HCT116 (cell line): ENCODE results near the gene METTL24. TPM values are rescaled to one million over a fixed set of nuclear protein-coding genes. Genes with fewer than 3 reads are reported as not detected.

Experiments
- ATAC-seq: fragments of 200-7000 bp; cut with Tn5 transposase; 2 replicates; pipeline ENCODE4 v1.9.1; 2020; ENCODE audit warnings: mild to moderate bottlenecking, moderate library complexity
- BruUV-seq: library from RNA; stranded (reverse); fragments of 400-500 nt; replicated peaks from 2 replicates; lab custom pipeline; 2021; lab: Mats Ljungman, UMichigan
- CTCF ChIA-PET: fragments of 300-600 bp; sonication (Branson Sonifier 250); formaldehyde crosslinking; loops from one replicate; lab custom pipeline; 2021; ENCODE audit warnings: antibody characterized with exemption; lab: Charles Lee
- POLR2A ChIA-PET: fragments of 300-600, 350-600 bp; sonication (Branson Sonifier 250); formaldehyde crosslinking; loops from one replicate; lab custom pipeline; 2021; ENCODE audit warnings: antibody characterized with exemption; lab: Charles Lee
- RAD21 ChIA-PET, 2 experiments: fragments of 300-600 bp; sonication (Branson Sonifier 250); formaldehyde crosslinking; loops; one replicate each; lab custom pipeline; 2023; ENCODE audit warnings: low total read pairs in 2 of 2; ENCODE audit not compliant: uncharacterized antibody in 2 of 2, unreplicated experiment in 2 of 2, low non-redundant PET in 1 of 2; lab: Charles Lee
- DNase-seq: peaks from one replicate; pipeline ENCODE4 v3.0.0-alpha.2; 2010; ENCODE audit warnings: low read depth, low spot score
- H2AFZ ChIP-seq: fragments of 200-600 bp; shearing (Covaris generic), sonication (generic); 2 replicates; pipeline ENCODE4 v1.6.1; 2017; ENCODE audit warnings: low read depth, mixed run types, mixed read lengths, antibody characterized with exemption, low read length; ENCODE audit not compliant: poor library complexity, severe bottlenecking
- H3K27ac ChIP-seq: 2 replicates; pipeline ENCODE4 v1.5.1; 2012; ENCODE audit warnings: low read depth, low read length
- H3K27me3 ChIP-seq: fragments of 200-600 bp; sonication (generic); 2 replicates; pipeline ENCODE4 v1.6.1; 2016; ENCODE audit warnings: mixed run types, low read length, mixed read lengths; ENCODE audit not compliant: insufficient read depth
- H3K36me3 ChIP-seq, 2 experiments: fragments of 200-500 bp in 1 of 2; fragments of 200-600 bp in 1 of 2; sonication (Bioruptor generic) in 1 of 2; sonication (generic) in 1 of 2; 2 replicates each; pipeline versions ENCODE4 v1.5.1 to v1.6.1; 2014 to 2016; ENCODE audit warnings: low read length in 2 of 2, inconsistent platforms in 1 of 2, mixed read lengths in 1 of 2, mixed run types in 1 of 2; ENCODE audit not compliant: insufficient read depth in 2 of 2, control insufficient read depth in 1 of 2
- H3K4me1 ChIP-seq, 2 experiments: fragments of 200-600 bp in 1 of 2; sonication (generic) in 1 of 2; 2 replicates each; pipeline versions ENCODE4 v1.5.1 to v1.6.1; 2012 to 2017; ENCODE audit warnings: low read length in 2 of 2, inconsistent platforms in 1 of 2, mild to moderate bottlenecking in 1 of 2, mixed read lengths in 1 of 2, mixed run types in 1 of 2, moderate library complexity in 1 of 2; ENCODE audit not compliant: insufficient read depth in 2 of 2, control insufficient read depth in 1 of 2
- H3K4me2 ChIP-seq: fragments of 200-600 bp; sonication (generic); 2 replicates; pipeline ENCODE4 v1.6.1; 2017; ENCODE audit warnings: mixed run types, low read length, mixed read lengths
- H3K4me3 ChIP-seq, 2 experiments: fragments of 200-600 bp in 1 of 2; sonication (generic) in 1 of 2; replicated peaks in 1 of 2; 2 replicates each; pipeline ENCODE4 v1.5.1; 2011 to 2016; ENCODE audit warnings: low read length in 2 of 2, control low read depth in 1 of 2, low read depth in 1 of 2, mild to moderate bottlenecking in 1 of 2, mixed read lengths in 1 of 2, mixed run types in 1 of 2
- H3K79me2 ChIP-seq: fragments of 200-600 bp; sonication (generic); 2 replicates; pipeline ENCODE4 v1.6.1; 2017; ENCODE audit warnings: mild to moderate bottlenecking, mixed run types, low read length, moderate library complexity, mixed read lengths; ENCODE audit not compliant: insufficient read depth
- H3K9ac ChIP-seq: fragments of 200-600 bp; sonication (generic); 2 replicates; pipeline ENCODE4 v1.6.1; 2016; ENCODE audit warnings: low read length, mixed read lengths
- H3K9me2 ChIP-seq: fragments of 200-600 bp; sonication (generic), shearing (Covaris generic); 2 replicates; pipeline ENCODE4 v1.6.1; 2017; ENCODE audit warnings: mixed run types, mild to moderate bottlenecking, moderate library complexity; ENCODE audit not compliant: insufficient read depth
- H3K9me3 ChIP-seq, 2 experiments: fragments of 200-500 bp in 1 of 2; fragments of 200-600 bp in 1 of 2; sonication (Bioruptor generic) in 1 of 2; sonication (generic) in 1 of 2; 2 replicates each; pipeline ENCODE4 v1.6.1; 2014 to 2017; ENCODE audit warnings: low read length in 2 of 2, mixed read lengths in 2 of 2, inconsistent platforms in 1 of 2, low read depth in 1 of 2, mild to moderate bottlenecking in 1 of 2, mixed run types in 1 of 2, moderate library complexity in 1 of 2; ENCODE audit not compliant: control insufficient read depth in 1 of 2, insufficient read depth in 1 of 2
- H4K20me1 ChIP-seq: fragments of 200-600 bp; sonication (generic), shearing (Covaris generic); 2 replicates; pipeline ENCODE4 v1.6.1; 2017; ENCODE audit warnings: mixed run types, mild to moderate bottlenecking, moderate library complexity; ENCODE audit not compliant: insufficient read depth
- ATF3 ChIP-seq: IDR thresholded peaks from 2 replicates; pipeline ENCODE4 v1.6.1; 2012
- CEBPB ChIP-seq: IDR thresholded peaks from 2 replicates; pipeline ENCODE4 v1.6.1; 2012; ENCODE audit warnings: low read depth
- EGR1 ChIP-seq: IDR thresholded peaks from 2 replicates; pipeline ENCODE4 v1.6.1; 2012; ENCODE audit warnings: low read depth
- ELF1 ChIP-seq: IDR thresholded peaks from 2 replicates; pipeline ENCODE4 v1.6.1; 2012; ENCODE audit warnings: low read depth, borderline replicate concordance
- EZH2phosphoT487 ChIP-seq: fragments of 200-600 bp; IDR thresholded peaks from 2 replicates; pipeline ENCODE4 v1.6.1; 2018; ENCODE audit warnings: antibody characterized with exemption, borderline replicate concordance
- FOSL1 ChIP-seq: IDR thresholded peaks from 2 replicates; pipeline ENCODE4 v1.6.1; 2012; ENCODE audit warnings: low read depth
- JUND ChIP-seq: IDR thresholded peaks from 2 replicates; pipeline ENCODE4 v1.6.1; 2012
- MAX ChIP-seq: IDR thresholded peaks from 2 replicates; pipeline ENCODE4 v1.6.1; 2012
- POLR2A ChIP-seq: IDR thresholded peaks from 2 replicates; pipeline ENCODE4 v1.7.0; 2011; ENCODE audit warnings: borderline replicate concordance; ENCODE audit not compliant: insufficient read depth, insufficient read length; ENCODE audit errors: extremely low read depth
- POLR2AphosphoS5 ChIP-seq: IDR thresholded peaks from 2 replicates; pipeline ENCODE4 v1.6.1; 2011; ENCODE audit warnings: mild to moderate bottlenecking, low read depth, low read length, moderate library complexity
- RAD21 ChIP-seq: IDR thresholded peaks from 2 replicates; pipeline ENCODE4 v1.6.1; 2012; ENCODE audit warnings: low read depth, mild to moderate bottlenecking
- REST ChIP-seq: IDR thresholded peaks from 2 replicates; pipeline ENCODE4 v1.6.1; 2012; ENCODE audit warnings: low read depth
- SIN3A ChIP-seq: IDR thresholded peaks from 2 replicates; pipeline ENCODE4 v1.6.1; 2012; ENCODE audit warnings: low read depth
- SP1 ChIP-seq: IDR thresholded peaks from 2 replicates; pipeline ENCODE4 v1.6.1; 2012; ENCODE audit warnings: low read depth
- SRF ChIP-seq: IDR thresholded peaks from 2 replicates; pipeline ENCODE4 v1.6.1; 2012; ENCODE audit warnings: low read depth
- TCF7L2 ChIP-seq: IDR thresholded peaks from 2 replicates; pipeline ENCODE4 v1.7.0; 2011; ENCODE audit warnings: borderline replicate concordance, inconsistent platforms; ENCODE audit not compliant: insufficient read depth, insufficient read length; ENCODE audit errors: extremely low read depth
- YY1 ChIP-seq: IDR thresholded peaks from 2 replicates; pipeline ENCODE4 v1.6.1; 2011; ENCODE audit warnings: low read length, low read depth, moderate library complexity, mild to moderate bottlenecking; ENCODE audit not compliant: insufficient replicate concordance; ENCODE audit errors: extremely low read depth
- ZFX ChIP-seq: fragments of 450-650 bp; IDR thresholded peaks from 2 replicates; pipeline ENCODE4 v1.6.1; 2017
- intact Hi-C: fragments of 100-400 bp; cut with micrococcal nuclease; formaldehyde crosslinking; loops from 2 replicates; pipeline ENCODE4 v1.10.0; 2022
- total RNA-seq: library from RNA; stranded (reverse); gene quantifications from one replicate; pipeline ENCODE4 v1.2.1, GENCODE V29; 2021; ENCODE audit not compliant: unreplicated experiment
- TF ChIP-seq, protein P1 (sequence below): IDR thresholded peaks from 2 replicates; pipeline ENCODE4 v1.6.1; 2011; ENCODE audit warnings: mild to moderate bottlenecking, low read length, moderate library complexity; ENCODE audit not compliant: insufficient replicate concordance; ENCODE audit errors: extremely low read depth

METTL24 gene
- total RNA-seq, 1 experiment from 2014 or later, result not detected

GRCh38 chr6:110394409-110394808 is 36.3 kb upstream of the METTL24 start:
- ChIA-PET CTCF (no interaction called here), RAD21 (no interaction called here), POLR2A (no interaction called here)
- H3K36me3 ChIP-seq, result no peaks in the 10 kb centered on the region
- no peaks in the 10 kb centered on the region for H3K27me3 ChIP-seq
- ATAC-seq, result no peak
- no peaks in the 10 kb centered on the region for H3K79me2 ChIP-seq
- peaks cover 7 to 12% of the 10 kb centered on the region in 2 experiments for H3K4me1 ChIP-seq
- DNase-seq, result no peak
- TF ChIP-seq RAD21 (no peak), YY1 (no peak), POLR2AphosphoS5 (no peak), FOSL1 (no peak), SRF (no peak), CEBPB (no peak), SP1 (no peak), EGR1 (no peak), TCF7L2 (no peak), EZH2phosphoT487 (no peak), SIN3A (no peak), JUND (no peak), REST (no peak), ATF3 (no peak), POLR2A (no peak), MAX (no peak), ELF1 (no peak), ZFX (no peak)
- TF ChIP-seq, protein P1, sequence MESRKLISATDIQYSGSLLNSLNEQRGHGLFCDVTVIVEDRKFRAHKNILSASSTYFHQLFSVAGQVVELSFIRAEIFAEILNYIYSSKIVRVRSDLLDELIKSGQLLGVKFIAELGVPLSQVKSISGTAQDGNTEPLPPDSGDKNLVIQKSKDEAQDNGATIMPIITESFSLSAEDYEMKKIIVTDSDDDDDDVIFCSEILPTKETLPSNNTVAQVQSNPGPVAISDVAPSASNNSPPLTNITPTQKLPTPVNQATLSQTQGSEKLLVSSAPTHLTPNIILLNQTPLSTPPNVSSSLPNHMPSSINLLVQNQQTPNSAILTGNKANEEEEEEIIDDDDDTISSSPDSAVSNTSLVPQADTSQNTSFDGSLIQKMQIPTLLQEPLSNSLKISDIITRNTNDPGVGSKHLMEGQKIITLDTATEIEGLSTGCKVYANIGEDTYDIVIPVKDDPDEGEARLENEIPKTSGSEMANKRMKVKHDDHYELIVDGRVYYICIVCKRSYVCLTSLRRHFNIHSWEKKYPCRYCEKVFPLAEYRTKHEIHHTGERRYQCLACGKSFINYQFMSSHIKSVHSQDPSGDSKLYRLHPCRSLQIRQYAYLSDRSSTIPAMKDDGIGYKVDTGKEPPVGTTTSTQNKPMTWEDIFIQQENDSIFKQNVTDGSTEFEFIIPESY, result no peak
- no TSS peak for BruUV-seq
- H4K20me1 ChIP-seq, result no peaks in the 10 kb centered on the region
- intact Hi-C loops, result loop anchor here (5.0 kb wide), 1 partner anchor 797 kb away; no protein-coding TSS in a partner anchor
- H2AFZ ChIP-seq, result no peak overlapping the region
- no peak overlapping the region for H3K4me2 ChIP-seq
- no peaks in the 10 kb centered on the region for H3K9me3 ChIP-seq
- H3K4me3 ChIP-seq, result no peak overlapping the region
- no peak overlapping the region for H3K9ac ChIP-seq
- no peaks in the 10 kb centered on the region for H3K9me2 ChIP-seq
- H3K27ac ChIP-seq, result no peak overlapping the region
